ENCODE measurements around the gene C1QTNF2. TPM values are rescaled to one million over a fixed set of nuclear protein-coding genes. Genes with fewer than 3 reads are reported as not detected.

Gene C1QTNF2
- total RNA-seq, 1 donor from 2014 or later: 0.42 TPM

DNA sequence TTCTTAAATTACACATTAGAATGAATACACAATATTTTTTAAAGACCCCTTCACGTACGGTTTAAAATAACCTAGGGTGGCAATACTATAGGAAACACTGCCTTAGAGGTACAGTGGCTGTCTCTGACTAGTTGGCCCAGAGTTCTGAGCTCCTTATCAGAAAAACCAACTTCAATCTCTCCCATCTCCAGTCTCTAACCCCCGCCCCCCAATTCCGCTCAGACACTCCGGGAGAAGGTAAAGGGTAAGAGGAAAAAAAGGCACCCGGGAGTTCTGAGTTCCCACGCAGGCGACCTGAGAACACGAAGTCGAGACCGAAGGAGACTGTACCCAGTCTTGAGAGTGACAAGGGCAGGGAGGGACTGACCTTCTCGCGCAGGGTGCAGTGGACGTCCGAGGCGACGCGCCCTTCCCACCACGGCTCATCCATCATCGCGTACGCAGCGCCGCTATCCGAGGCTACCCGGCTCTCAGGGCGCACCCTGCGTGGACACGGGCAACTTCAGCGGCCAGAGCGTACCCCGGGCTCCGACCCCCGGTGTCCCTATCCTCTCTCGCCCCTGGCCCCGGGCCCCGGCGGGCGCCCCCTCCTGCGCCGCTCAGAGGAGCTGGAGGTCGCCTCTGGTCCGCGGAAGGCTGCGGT lies 58.8 kb downstream of the C1QTNF2 start:
- Mint-ChIP-seq H3K4me3 (peak overlapping the region; percentile 96), H3K27me3 (ENCODE audit: low read depth) (no peaks in the 10 kb centered on the region), H3K36me3 (ENCODE audit: low read depth) (peaks cover 5% of the 10 kb centered on the region), H3K9me3 (no peaks in the 10 kb centered on the region), H3K4me1 (peaks cover 41% of the 10 kb centered on the region), H3K27ac (ENCODE audit: unreplicated experiment) (peak overlapping the region; percentile 82)
- TF ChIP-seq, protein P1, sequence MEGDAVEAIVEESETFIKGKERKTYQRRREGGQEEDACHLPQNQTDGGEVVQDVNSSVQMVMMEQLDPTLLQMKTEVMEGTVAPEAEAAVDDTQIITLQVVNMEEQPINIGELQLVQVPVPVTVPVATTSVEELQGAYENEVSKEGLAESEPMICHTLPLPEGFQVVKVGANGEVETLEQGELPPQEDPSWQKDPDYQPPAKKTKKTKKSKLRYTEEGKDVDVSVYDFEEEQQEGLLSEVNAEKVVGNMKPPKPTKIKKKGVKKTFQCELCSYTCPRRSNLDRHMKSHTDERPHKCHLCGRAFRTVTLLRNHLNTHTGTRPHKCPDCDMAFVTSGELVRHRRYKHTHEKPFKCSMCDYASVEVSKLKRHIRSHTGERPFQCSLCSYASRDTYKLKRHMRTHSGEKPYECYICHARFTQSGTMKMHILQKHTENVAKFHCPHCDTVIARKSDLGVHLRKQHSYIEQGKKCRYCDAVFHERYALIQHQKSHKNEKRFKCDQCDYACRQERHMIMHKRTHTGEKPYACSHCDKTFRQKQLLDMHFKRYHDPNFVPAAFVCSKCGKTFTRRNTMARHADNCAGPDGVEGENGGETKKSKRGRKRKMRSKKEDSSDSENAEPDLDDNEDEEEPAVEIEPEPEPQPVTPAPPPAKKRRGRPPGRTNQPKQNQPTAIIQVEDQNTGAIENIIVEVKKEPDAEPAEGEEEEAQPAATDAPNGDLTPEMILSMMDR (conservative IDR thresholded peaks at IDR 0.05): no peak
- peak; percentile 26 for DNase-seq (ENCODE audit: low read depth, low spot score)

DNA sequence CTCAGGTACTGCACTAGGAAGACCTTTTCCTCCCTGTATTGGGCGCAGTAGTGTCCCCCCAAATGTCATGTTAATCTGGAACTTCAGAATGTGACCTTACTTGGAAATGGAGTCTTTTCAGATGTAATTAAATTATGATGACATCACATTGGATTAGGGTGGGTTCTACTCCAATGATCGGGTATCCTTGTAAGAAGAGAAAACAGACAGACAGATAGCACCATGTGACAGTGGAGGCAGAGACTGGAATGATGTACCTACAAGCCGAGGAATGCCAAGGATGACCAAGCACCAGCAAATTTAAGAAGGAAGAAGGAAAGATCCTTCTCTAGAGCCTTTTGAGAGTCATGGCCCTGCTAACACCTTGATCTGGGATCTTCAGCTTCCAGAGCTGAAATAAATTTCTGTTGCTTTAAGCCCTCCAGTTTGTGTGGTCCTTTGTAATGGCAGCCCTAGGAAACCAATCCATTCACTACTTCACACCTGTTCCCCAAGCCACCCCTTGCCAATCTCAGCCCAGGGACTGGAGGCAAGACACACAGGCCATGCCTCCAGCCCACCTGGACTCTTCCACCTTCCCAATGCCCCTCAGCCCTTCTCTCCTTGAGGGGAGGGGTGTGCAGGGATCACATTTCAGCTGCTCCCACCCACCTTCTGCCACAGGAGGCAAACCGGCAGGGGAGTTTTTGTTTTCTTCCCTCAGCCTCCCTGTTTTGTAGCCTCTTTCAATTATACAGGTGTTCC lies 59.7 kb downstream of the C1QTNF2 start:
- H3K27ac Mint-ChIP-seq (ENCODE audit: unreplicated experiment): no peak overlapping the region
- no peaks in the 10 kb centered on the region for H3K27me3 Mint-ChIP-seq (ENCODE audit: low read depth)
- DNase-seq (ENCODE audit: low read depth, low spot score): no peak
- TF ChIP-seq, protein P1 (conservative IDR thresholded peaks at IDR 0.05): no peak
- H3K4me1 Mint-ChIP-seq: peaks cover 32% of the 10 kb centered on the region
- peak overlapping the region; percentile 96 for H3K4me3 Mint-ChIP-seq
- H3K9me3 Mint-ChIP-seq: no peaks in the 10 kb centered on the region
- H3K36me3 Mint-ChIP-seq (ENCODE audit: low read depth): peaks cover 5% of the 10 kb centered on the region

DNA sequence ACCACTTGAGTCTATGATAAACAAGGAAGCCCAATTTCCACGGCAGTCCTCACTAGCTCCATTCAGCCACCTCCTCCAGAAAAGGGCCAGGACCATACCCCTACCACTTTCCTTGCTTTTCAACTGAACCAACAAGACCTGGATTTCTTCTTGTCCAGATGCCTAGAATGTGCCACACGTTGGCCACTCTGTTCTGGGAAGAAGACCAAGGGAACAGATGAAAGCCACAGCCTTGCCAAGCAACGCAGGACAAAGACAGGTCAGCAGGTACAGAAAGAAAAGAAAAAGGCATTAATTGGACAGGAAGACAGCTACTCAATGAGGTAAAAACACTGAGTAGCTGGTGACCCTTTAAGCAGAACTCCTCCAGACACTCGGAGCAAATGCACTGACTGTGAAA lies 60.3 kb downstream of the C1QTNF2 start:
- Mint-ChIP-seq H3K27me3 (ENCODE audit: low read depth) (no peaks in the 10 kb centered on the region), H3K9me3 (no peaks in the 10 kb centered on the region), H3K4me3 (peak overlapping the region; percentile 96), H3K4me1 (peaks cover 31% of the 10 kb centered on the region), H3K36me3 (ENCODE audit: low read depth) (peaks cover 5% of the 10 kb centered on the region), H3K27ac (ENCODE audit: unreplicated experiment) (no peak overlapping the region)
- no peak for DNase-seq (ENCODE audit: low read depth, low spot score)
- TF ChIP-seq, protein P1 (conservative IDR thresholded peaks at IDR 0.05): no peak

DNA sequence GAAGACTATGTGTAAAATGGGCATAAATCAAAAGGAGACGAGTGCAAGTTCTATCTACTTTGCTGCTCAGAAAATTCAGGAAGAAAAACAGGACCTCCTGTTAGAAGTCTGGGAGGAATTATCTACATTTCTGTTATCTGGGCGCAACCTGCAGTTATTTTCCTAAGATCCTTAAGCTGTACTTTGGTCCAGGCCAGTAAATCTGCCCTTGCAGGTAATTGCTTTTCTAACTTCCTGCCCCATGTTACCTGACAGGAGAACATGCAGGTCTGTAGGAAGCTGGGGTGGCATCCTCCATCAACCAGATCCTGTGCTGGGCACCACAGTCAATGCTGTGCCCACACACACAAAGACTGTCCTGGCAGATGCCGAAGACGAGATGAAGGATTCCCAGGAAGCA lies 63.7 kb downstream of the C1QTNF2 start:
- no peak overlapping the region for H3K27ac Mint-ChIP-seq (ENCODE audit: unreplicated experiment)
- H3K9me3 Mint-ChIP-seq: no peaks in the 10 kb centered on the region
- peaks cover 24% of the 10 kb centered on the region for H3K4me1 Mint-ChIP-seq
- H3K27me3 Mint-ChIP-seq (ENCODE audit: low read depth): no peaks in the 10 kb centered on the region
- no peak overlapping the region for H3K4me3 Mint-ChIP-seq
- peaks cover 7% of the 10 kb centered on the region for H3K36me3 Mint-ChIP-seq (ENCODE audit: low read depth)
- TF ChIP-seq, protein P1 (conservative IDR thresholded peaks at IDR 0.05): no peak
- no peak for DNase-seq (ENCODE audit: low read depth, low spot score)

DNA sequence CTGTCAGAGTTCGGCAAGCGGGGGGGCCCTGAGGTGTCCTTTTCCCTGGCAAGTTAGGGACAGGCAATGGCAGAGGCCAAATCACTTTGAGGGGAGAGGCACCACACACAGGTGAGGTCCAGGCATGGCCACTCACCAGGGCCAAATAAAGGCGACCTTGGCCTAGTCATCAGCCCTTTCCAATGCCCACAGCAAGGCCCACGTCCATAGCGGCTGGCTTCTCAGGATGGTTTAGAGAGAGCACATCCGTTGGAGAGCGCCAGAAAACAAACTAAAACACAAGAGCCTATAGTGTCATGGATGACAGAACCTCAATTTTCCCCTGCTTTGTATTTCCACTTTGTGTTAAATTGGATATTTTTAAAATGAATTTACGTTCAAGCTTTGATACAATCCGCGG lies 65.1 kb downstream of the C1QTNF2 start:
- Mint-ChIP-seq H3K9me3 (no peaks in the 10 kb centered on the region), H3K27ac (ENCODE audit: unreplicated experiment) (no peak overlapping the region)

More for the DNA sequence above, 65.1 kb downstream of the C1QTNF2 start:
- peaks cover 11% of the 10 kb centered on the region for H3K4me1 Mint-ChIP-seq
- no peak overlapping the region for H3K4me3 Mint-ChIP-seq
- DNase-seq (ENCODE audit: low read depth, low spot score): no peak
- peaks cover 7% of the 10 kb centered on the region for H3K36me3 Mint-ChIP-seq (ENCODE audit: low read depth)
- TF ChIP-seq, protein P1 (conservative IDR thresholded peaks at IDR 0.05): no peak
- H3K27me3 Mint-ChIP-seq (ENCODE audit: low read depth): no peaks in the 10 kb centered on the region

Measured in neural crest cell (in vitro differentiated cells).